ENCODE data around the gene SLC19A3. TPM values are rescaled to one million over a fixed set of nuclear protein-coding genes. Genes with fewer than 3 reads are reported as not detected.

SLC19A3 gene
- total and polyA plus RNA-seq, 8 donors, result 1.0 to 7.1 (median 3.1) TPM

DNA sequence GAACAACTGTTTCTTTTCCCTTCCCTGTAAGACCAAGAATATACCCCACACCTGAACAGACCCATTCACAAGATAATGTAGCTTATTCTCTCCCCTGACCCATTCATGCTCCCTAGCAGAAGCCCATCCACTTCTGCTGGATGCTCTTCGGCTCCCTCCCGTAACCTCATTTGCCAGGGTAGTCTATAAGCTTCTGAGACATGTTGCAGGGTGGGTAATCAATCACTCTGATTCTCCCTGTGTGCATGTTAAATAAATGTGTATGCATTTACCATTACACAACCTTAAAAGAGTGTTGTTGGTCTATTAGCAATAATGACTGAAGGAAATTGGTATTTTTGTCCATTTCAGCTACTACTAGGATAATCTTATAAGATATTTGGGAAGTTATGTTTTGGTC lies 1.3 kb downstream of the SLC19A3 start:
- H3K36me3 ChIP-seq, result no peaks in the 10 kb centered on the region
- no peak overlapping the region for H3K27ac ChIP-seq
- H3K27me3 ChIP-seq, result no peaks in the 10 kb centered on the region
- WGBS, 2 donors, result 86 to 91% methylated on average over 2 of the region's 2 CpGs
- ATAC-seq, result no peak
- TF ChIP-seq, protein P1, sequence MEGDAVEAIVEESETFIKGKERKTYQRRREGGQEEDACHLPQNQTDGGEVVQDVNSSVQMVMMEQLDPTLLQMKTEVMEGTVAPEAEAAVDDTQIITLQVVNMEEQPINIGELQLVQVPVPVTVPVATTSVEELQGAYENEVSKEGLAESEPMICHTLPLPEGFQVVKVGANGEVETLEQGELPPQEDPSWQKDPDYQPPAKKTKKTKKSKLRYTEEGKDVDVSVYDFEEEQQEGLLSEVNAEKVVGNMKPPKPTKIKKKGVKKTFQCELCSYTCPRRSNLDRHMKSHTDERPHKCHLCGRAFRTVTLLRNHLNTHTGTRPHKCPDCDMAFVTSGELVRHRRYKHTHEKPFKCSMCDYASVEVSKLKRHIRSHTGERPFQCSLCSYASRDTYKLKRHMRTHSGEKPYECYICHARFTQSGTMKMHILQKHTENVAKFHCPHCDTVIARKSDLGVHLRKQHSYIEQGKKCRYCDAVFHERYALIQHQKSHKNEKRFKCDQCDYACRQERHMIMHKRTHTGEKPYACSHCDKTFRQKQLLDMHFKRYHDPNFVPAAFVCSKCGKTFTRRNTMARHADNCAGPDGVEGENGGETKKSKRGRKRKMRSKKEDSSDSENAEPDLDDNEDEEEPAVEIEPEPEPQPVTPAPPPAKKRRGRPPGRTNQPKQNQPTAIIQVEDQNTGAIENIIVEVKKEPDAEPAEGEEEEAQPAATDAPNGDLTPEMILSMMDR (IDR thresholded peaks at IDR 0.05), result no peak
- DNase-seq, result no peak
- intact Hi-C loops (cut with DNase I), result no loop called here
- H3K9me3 ChIP-seq, result no peaks in the 10 kb centered on the region
- H3K4me3 ChIP-seq, result no peak overlapping the region
- no peak for FAIRE-seq
- H3K4me1 ChIP-seq, result no peaks in the 10 kb centered on the region

GRCh38 chr2:227713291-227713690 lies 4.5 kb downstream of the SLC19A3 start:
- WGBS, 2 donors, result 52 to 94% methylated on average over 1 of the region's 1 CpG

GRCh38 chr2:227710986-227711385 lies 6.8 kb downstream of the SLC19A3 start:
- H3K27me3 ChIP-seq, result no peaks in the 10 kb centered on the region
- H3K36me3 ChIP-seq, result no peaks in the 10 kb centered on the region
- no peak overlapping the region for H3K27ac ChIP-seq
- H3K4me3 ChIP-seq, result no peak overlapping the region
- intact Hi-C loops (cut with DNase I), result no loop called here
- ATAC-seq (no peak), FAIRE-seq (no peak), DNase-seq (no peak)
- no peaks in the 10 kb centered on the region for H3K9me3 ChIP-seq
- TF ChIP-seq, protein P1 (IDR thresholded peaks at IDR 0.05), result no peak
- WGBS, 2 donors, result 80 to 90% methylated on average over 7 of the region's 7 CpGs
- H3K4me1 ChIP-seq, result no peaks in the 10 kb centered on the region

More at GRCh38 chr2:227713291-227713690, 4.5 kb downstream of the SLC19A3 start:
- DNase-seq (no peak), FAIRE-seq (no peak), ATAC-seq (no peak)
- TF ChIP-seq, protein P1 (IDR thresholded peaks at IDR 0.05), result no peak
- no peaks in the 10 kb centered on the region for H3K36me3 ChIP-seq
- no peaks in the 10 kb centered on the region for H3K27me3 ChIP-seq
- no peak overlapping the region for H3K4me3 ChIP-seq
- no peaks in the 10 kb centered on the region for H3K4me1 ChIP-seq
- H3K9me3 ChIP-seq, result no peaks in the 10 kb centered on the region
- intact Hi-C loops (cut with DNase I), result no loop called here
- no peak overlapping the region for H3K27ac ChIP-seq

DNA sequence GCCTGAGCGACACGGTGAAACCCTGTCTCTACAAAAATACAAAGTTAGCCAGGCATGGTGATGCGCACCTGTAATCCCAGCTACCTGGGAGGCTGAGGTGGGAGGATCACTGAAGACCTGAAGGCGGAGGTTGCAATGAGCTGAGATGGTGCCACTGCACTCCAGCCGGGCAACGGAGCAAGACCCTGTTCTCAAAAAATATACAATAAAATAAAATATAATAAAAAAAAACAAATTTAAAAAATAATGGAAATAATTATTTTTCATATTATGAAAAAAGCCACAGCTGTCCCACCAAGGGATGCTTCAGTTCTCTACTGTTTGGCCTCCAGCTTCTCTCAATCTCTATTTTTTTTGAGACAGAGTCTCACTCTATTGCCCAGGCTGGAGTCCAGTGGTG lies 10.4 kb downstream of the SLC19A3 start:
- 72 to 87% methylated on average over 6 of the region's 6 CpGs for WGBS, 2 donors
- Histone ChIP-seq H3K27me3 (no peaks in the 10 kb centered on the region), H3K4me1 (no peaks in the 10 kb centered on the region), H3K9me3 (no peaks in the 10 kb centered on the region), H3K36me3 (no peaks in the 10 kb centered on the region), H3K4me3 (no peak overlapping the region), H3K27ac (no peak overlapping the region)
- ATAC-seq (no peak), FAIRE-seq (no peak), DNase-seq (no peak)
- intact Hi-C loops (cut with DNase I), result no loop called here
- TF ChIP-seq, protein P1 (IDR thresholded peaks at IDR 0.05), result no peak

- no peak overlapping the region for H3K27ac ChIP-seq
- no peaks in the 10 kb centered on the region for H3K9me3 ChIP-seq
- ATAC-seq (no peak), DNase-seq (no peak), FAIRE-seq (no peak)
- intact Hi-C loops (cut with DNase I), result no loop called here
- H3K4me1 ChIP-seq, result no peaks in the 10 kb centered on the region
- TF ChIP-seq, protein P1 (IDR thresholded peaks at IDR 0.05), result no peak
- WGBS, 2 donors, result 51 to 69% methylated on average over 4 of the region's 4 CpGs
- H3K27me3 ChIP-seq, result no peaks in the 10 kb centered on the region
- no peak overlapping the region for H3K4me3 ChIP-seq
- no peaks in the 10 kb centered on the region for H3K36me3 ChIP-seq
Observed at GRCh38 chr2:227706859-227707258, 11.0 kb downstream of the SLC19A3 start.

All from pancreas (tissue), 10 donors.